HG02981 (cell line): ENCODE measurements around the gene C1QTNF6.
"Not testable (repeated sequence)": the region's sequence is repeated elsewhere in the genome, so short reads cannot be mapped to it uniquely, and the experiment has no call there.

Source experiments
- ATAC-seq: cut with Tn5 transposase; IDR thresholded peaks from one replicate; pipeline ENCODE4 v1.9.1; 2021; ENCODE audit warnings: mild to moderate bottlenecking, moderate library complexity; ENCODE audit not compliant: unreplicated experiment

C1QTNF6 gene

GRCh38 chr22:37178350-37179125 lies 9.5 kb downstream of the C1QTNF6 start:
- no peak for ATAC-seq

GRCh38 chr22:37177755-37178154 lies 10.3 kb downstream of the C1QTNF6 start:
- no peak for ATAC-seq

GRCh38 chr22:37177221-37177620 lies 10.8 kb downstream of the C1QTNF6 start:
- no peak for ATAC-seq

- no peak for ATAC-seq
These were observed 11.5 kb downstream of the C1QTNF6 start for GRCh38 chr22:37176464-37177061.

GRCh38 chr22:37175414-37176281 lies 12.4 kb downstream of the C1QTNF6 start:
- ATAC-seq = no peak

- no peak for ATAC-seq
These were observed 13.1 kb downstream of the C1QTNF6 start for GRCh38 chr22:37174964-37175363.

- ATAC-seq = no peak
These were observed 14.3 kb downstream of the C1QTNF6 start for GRCh38 chr22:37173709-37174108.

- ATAC-seq = no peak
These were observed 15.5 kb downstream of the C1QTNF6 start for GRCh38 chr22:37172266-37173245.

GRCh38 chr22:37171662-37172061 lies 16.4 kb downstream of the C1QTNF6 start:
- no peak for ATAC-seq

- ATAC-seq = not testable (repeated sequence)
These were observed 17.2 kb downstream of the C1QTNF6 start for GRCh38 chr22:37170689-37171405.

- ATAC-seq = no peak
These were observed 17.9 kb downstream of the C1QTNF6 start for GRCh38 chr22:37169947-37170688.

- no peak for ATAC-seq
These were observed 18.6 kb downstream of the C1QTNF6 start for GRCh38 chr22:37169406-37169805.

- no peak for ATAC-seq
These were observed 19.9 kb downstream of the C1QTNF6 start for GRCh38 chr22:37167981-37168647.

GRCh38 chr22:37167176-37167980 lies 20.7 kb downstream of the C1QTNF6 start:
- no peak for ATAC-seq

- ATAC-seq = no peak
These were observed 21.4 kb downstream of the C1QTNF6 start for GRCh38 chr22:37166675-37167066.

GRCh38 chr22:37165940-37166674 lies 21.9 kb downstream of the C1QTNF6 start:
- no peak for ATAC-seq

- ATAC-seq = no peak
These were observed 23.0 kb downstream of the C1QTNF6 start for GRCh38 chr22:37165066-37165465.
